NCI-H748 (cell line): ENCODE measurements around the gene RABGEF1.
"Not testable (repeated sequence)": the region's sequence is repeated elsewhere in the genome, so short reads cannot be mapped to it uniquely, and the experiment has no call there.

Experiments
- DNase-seq: peaks from one replicate; lab custom pipeline; 2025; ENCODE audit not compliant: unreplicated experiment; lab: John Stamatoyannopoulos, UW

The RABGEF1 gene

GRCh38 chr7:66764905-66765304, 24.4 kb downstream of the RABGEF1 start:
- not testable (repeated sequence) for DNase-seq

GRCh38 chr7:66765322-66766025, 24.9 kb downstream of the RABGEF1 start:
- not testable (repeated sequence) for DNase-seq

GRCh38 chr7:66766041-66766440, 25.5 kb downstream of the RABGEF1 start:
- DNase-seq: no peak

- not testable (repeated sequence) for DNase-seq
Measured at GRCh38 chr7:66767486-66767885, 27.0 kb downstream of the RABGEF1 start.

GRCh38 chr7:66768865-66769832, 28.6 kb downstream of the RABGEF1 start:
- DNase-seq: no peak

- DNase-seq: no peak
Measured at GRCh38 chr7:66769833-66770512, 29.4 kb downstream of the RABGEF1 start.

GRCh38 chr7:66771795-66772194, 31.3 kb downstream of the RABGEF1 start:
- DNase-seq: no peak

GRCh38 chr7:66773744-66774143, 33.2 kb downstream of the RABGEF1 start:
- not testable (repeated sequence) for DNase-seq

GRCh38 chr7:66776383-66776782, 35.9 kb downstream of the RABGEF1 start:
- not testable (repeated sequence) for DNase-seq

GRCh38 chr7:66776800-66777442, 36.4 kb downstream of the RABGEF1 start:
- DNase-seq: no peak

- DNase-seq: no peak
Measured at GRCh38 chr7:66778201-66778600, 37.7 kb downstream of the RABGEF1 start.

- no peak for DNase-seq
Measured at GRCh38 chr7:66779669-66780409, 39.3 kb downstream of the RABGEF1 start.

GRCh38 chr7:66781408-66782090, 41.0 kb downstream of the RABGEF1 start:
- DNase-seq: no peak

GRCh38 chr7:66782875-66783274, 42.3 kb downstream of the RABGEF1 start:
- peak; percentile 15 for DNase-seq

- DNase-seq: not testable (repeated sequence)
Measured at GRCh38 chr7:66783887-66784595, 43.5 kb downstream of the RABGEF1 start.

- no peak for DNase-seq
Measured at GRCh38 chr7:66790196-66790595, 49.7 kb downstream of the RABGEF1 start.

GRCh38 chr7:66790725-66791124, 50.2 kb downstream of the RABGEF1 start:
- DNase-seq: no peak

- no peak for DNase-seq
Measured at GRCh38 chr7:66800591-66800990, 60.1 kb downstream of the RABGEF1 start.

- DNase-seq: no peak
Measured at GRCh38 chr7:66804001-66804400, 63.5 kb downstream of the RABGEF1 start.
